ENCODE data around the gene TMED1.

DNA sequence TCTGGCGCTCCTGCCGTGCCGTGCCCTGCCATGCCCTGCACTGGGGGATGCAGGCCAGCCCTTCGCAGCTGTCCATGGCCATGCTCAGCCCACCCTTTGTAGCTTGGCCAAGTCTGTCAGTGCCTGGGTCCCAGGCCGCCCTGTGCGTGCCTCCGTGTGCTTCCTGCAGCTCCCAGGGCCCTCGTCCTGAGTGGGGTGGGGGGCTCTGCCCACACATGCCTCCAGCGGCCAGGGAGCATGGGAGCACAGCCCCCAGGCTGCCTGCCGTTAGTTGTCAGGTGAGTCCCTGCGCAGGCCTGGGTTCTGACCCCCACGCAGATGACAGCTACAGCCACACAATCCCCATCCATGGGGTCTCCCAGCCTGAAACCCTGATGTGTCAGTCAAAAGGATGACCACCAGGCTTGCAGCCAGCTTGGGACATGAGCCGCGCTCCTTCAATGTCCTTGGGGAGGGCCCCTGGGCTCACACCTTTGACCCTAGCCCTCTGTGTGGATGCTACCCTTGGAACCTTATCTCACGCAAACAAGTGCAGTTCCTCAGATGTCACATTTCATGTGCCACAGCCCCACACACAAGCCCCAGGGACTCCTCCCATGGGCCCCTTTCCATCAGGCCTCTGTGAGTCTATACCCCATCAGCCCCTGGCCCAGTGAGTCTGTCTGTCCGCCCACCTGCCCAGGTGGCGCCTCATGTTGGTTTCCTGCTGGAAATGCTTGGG, 24.5 kb downstream of the TMED1 start:
- TF ChIP-seq, protein P1, sequence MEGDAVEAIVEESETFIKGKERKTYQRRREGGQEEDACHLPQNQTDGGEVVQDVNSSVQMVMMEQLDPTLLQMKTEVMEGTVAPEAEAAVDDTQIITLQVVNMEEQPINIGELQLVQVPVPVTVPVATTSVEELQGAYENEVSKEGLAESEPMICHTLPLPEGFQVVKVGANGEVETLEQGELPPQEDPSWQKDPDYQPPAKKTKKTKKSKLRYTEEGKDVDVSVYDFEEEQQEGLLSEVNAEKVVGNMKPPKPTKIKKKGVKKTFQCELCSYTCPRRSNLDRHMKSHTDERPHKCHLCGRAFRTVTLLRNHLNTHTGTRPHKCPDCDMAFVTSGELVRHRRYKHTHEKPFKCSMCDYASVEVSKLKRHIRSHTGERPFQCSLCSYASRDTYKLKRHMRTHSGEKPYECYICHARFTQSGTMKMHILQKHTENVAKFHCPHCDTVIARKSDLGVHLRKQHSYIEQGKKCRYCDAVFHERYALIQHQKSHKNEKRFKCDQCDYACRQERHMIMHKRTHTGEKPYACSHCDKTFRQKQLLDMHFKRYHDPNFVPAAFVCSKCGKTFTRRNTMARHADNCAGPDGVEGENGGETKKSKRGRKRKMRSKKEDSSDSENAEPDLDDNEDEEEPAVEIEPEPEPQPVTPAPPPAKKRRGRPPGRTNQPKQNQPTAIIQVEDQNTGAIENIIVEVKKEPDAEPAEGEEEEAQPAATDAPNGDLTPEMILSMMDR (conservative IDR thresholded peaks at IDR 0.05; ENCODE audit: low read depth, low read length), result no peak
- TF ChIP-seq FOS (IDR thresholded peaks at IDR 0.05; ENCODE audit: low read depth, low read length) (no peak), RAD21 (IDR thresholded peaks at IDR 0.05; ENCODE audit: low read length) (no peak), POLR2A (IDR thresholded peaks at IDR 0.05; ENCODE audit: low read depth, low read length) (no peak), MAFK (IDR thresholded peaks at IDR 0.05; ENCODE audit: low read depth, low read length) (no peak), SMC3 (IDR thresholded peaks at IDR 0.05; ENCODE audit: low read depth, low read length) (no peak), ELK1 (IDR thresholded peaks at IDR 0.05; ENCODE audit: borderline replicate concordance, low read depth, low read length) (no peak), NFE2L2 (IDR thresholded peaks at IDR 0.05; ENCODE audit: low read depth, low read length) (no peak), RFX5 (IDR thresholded peaks at IDR 0.05; ENCODE audit: low read depth, low read length) (no peak), RCOR1 (IDR thresholded peaks at IDR 0.05; ENCODE audit: insufficient replicate concordance, low read length) (no peak)
- TF ChIP-seq, protein P2, sequence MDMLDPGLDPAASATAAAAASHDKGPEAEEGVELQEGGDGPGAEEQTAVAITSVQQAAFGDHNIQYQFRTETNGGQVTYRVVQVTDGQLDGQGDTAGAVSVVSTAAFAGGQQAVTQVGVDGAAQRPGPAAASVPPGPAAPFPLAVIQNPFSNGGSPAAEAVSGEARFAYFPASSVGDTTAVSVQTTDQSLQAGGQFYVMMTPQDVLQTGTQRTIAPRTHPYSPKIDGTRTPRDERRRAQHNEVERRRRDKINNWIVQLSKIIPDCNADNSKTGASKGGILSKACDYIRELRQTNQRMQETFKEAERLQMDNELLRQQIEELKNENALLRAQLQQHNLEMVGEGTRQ (IDR thresholded peaks at IDR 0.05; ENCODE audit: low read depth, low read length), result no peak
